A673 (cell line): ENCODE measurements around the gene ITGB8. TPM values are rescaled to one million over a fixed set of nuclear protein-coding genes. Genes with fewer than 3 reads are reported as not detected.

Experiments used
- BruUV-seq: library from RNA; stranded (reverse); fragments of 400-500 nt; replicated peaks from 2 replicates; lab custom pipeline; 2021; lab: Mats Ljungman, UMichigan
- CTCF ChIA-PET: fragments of 300-600 bp; sonication (Branson Sonifier 250); formaldehyde crosslinking; loops from one replicate; lab custom pipeline; 2022; ENCODE audit warnings: antibody characterized with exemption; lab: Charles Lee
- POLR2A ChIA-PET: fragments of 300-600 bp; sonication (Branson Sonifier 250); formaldehyde crosslinking; loops from one replicate; lab custom pipeline; 2022; ENCODE audit warnings: antibody characterized with exemption; ENCODE audit not compliant: low non-redundant PET; lab: Charles Lee
- DNase-seq: peaks from one replicate; pipeline ENCODE4 v3.0.0-alpha.2; 2015; ENCODE audit warnings: low spot score
- H3K27ac ChIP-seq: fragments of 200-600 bp; sonication (generic); 2 replicates; pipeline ENCODE4 v1.5.1; 2016; ENCODE audit warnings: mixed run types, low read depth, mild to moderate bottlenecking, mixed read lengths, antibody characterized with exemption, low read length; ENCODE audit not compliant: poor library complexity, severe bottlenecking
- H3K27me3 ChIP-seq: fragments of 200-600 bp; sonication (generic); replicated peaks from 2 replicates; pipeline ENCODE4 v1.6.1; 2017; ENCODE audit warnings: mixed run types, low read depth, mild to moderate bottlenecking, mixed read lengths, antibody characterized with exemption, low read length; ENCODE audit not compliant: insufficient read depth, poor library complexity
- H3K36me3 ChIP-seq: fragments of 200-600 bp; sonication (generic); 2 replicates; pipeline ENCODE4 v1.6.1; 2016; ENCODE audit warnings: mixed run types, mild to moderate bottlenecking, mixed read lengths, antibody characterized with exemption, low read length; ENCODE audit not compliant: insufficient read depth, poor library complexity, severe bottlenecking
- H3K4me1 ChIP-seq: fragments of 200-600 bp; sonication (generic); 2 replicates; pipeline ENCODE4 v1.6.1; 2017; ENCODE audit warnings: mixed run types, mild to moderate bottlenecking, mixed read lengths, antibody characterized with exemption, low read length; ENCODE audit not compliant: insufficient read depth, poor library complexity, severe bottlenecking
- H3K4me3 ChIP-seq: fragments of 200-600 bp; sonication (generic); 2 replicates; pipeline ENCODE4 v1.5.1; 2016; ENCODE audit warnings: low read depth, mixed run types, mild to moderate bottlenecking, mixed read lengths, low read length; ENCODE audit not compliant: poor library complexity, severe bottlenecking
- H3K9me3 ChIP-seq: fragments of 200-600 bp; sonication (generic); 2 replicates; pipeline ENCODE4 v1.6.1; 2016; ENCODE audit warnings: mixed run types, low read depth, mild to moderate bottlenecking, mixed read lengths, antibody characterized with exemption, low read length; ENCODE audit not compliant: poor library complexity, severe bottlenecking
- EZH2 ChIP-seq: fragments of 200-600 bp; sonication (generic); IDR thresholded peaks from 2 replicates; pipeline ENCODE4 v1.6.1; 2017; ENCODE audit warnings: borderline replicate concordance, low read depth, mild to moderate bottlenecking, mixed read lengths, antibody characterized with exemption, low read length; ENCODE audit not compliant: poor library complexity, severe bottlenecking
- intact Hi-C: fragments of 100-400 bp; cut with micrococcal nuclease; formaldehyde crosslinking; loops from one replicate; pipeline ENCODE4 v1.10.0; 2022; ENCODE audit not compliant: unreplicated experiment
- total RNA-seq: library from RNA; stranded (reverse); gene quantifications from 2 replicates; pipeline ENCODE4 v1.2.3, GENCODE V29; 2021
- TF ChIP-seq, protein P1 (sequence below): fragments of 300-800, 200-600 bp; sonication (generic); conservative IDR thresholded peaks from 2 replicates; pipeline ENCODE4 v1.5.1; 2017; ENCODE audit warnings: low read depth, mild to moderate bottlenecking, antibody characterized with exemption, low read length, moderate library complexity, mixed read lengths

ITGB8 gene
- total RNA-seq, 1 experiment from 2014 or later = 1.3 TPM

DNA sequence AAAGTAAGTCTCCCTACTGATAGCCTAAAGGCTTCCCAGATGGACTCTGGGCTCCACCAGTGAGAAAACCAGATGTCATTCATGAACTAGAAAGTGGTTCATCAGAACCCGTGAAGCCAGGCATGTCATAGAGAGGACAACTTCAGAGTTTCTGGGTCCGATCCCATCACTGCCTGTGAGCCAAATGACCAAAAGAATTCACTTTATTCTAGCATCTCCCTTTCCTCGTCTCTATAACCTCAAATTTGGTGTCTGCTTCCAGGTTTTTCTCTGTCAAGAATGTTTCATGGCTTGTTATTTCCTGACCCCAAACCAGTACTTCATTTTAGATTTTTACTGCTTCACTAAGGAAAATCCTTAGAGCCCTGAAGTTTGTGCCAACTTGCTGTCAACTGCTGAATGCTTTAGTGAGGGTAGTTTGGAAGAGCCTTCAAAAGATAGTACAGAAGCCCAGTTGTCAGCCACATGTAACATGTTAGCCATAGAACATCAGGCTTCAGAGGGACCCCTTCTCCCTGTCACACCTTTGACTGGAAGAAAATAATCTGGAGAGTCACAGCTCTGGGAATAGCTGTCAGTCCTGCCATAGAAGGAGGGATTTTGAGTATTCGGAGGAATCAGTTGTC lies 34.0 kb downstream of the ITGB8 start:
- ChIA-PET POLR2A (no interaction called here), CTCF (no interaction called here)
- H3K27ac ChIP-seq = no peak overlapping the region
- H3K27me3 ChIP-seq = no peaks in the 10 kb centered on the region
- H3K4me1 ChIP-seq = no peaks in the 10 kb centered on the region
- TF ChIP-seq, protein P1, sequence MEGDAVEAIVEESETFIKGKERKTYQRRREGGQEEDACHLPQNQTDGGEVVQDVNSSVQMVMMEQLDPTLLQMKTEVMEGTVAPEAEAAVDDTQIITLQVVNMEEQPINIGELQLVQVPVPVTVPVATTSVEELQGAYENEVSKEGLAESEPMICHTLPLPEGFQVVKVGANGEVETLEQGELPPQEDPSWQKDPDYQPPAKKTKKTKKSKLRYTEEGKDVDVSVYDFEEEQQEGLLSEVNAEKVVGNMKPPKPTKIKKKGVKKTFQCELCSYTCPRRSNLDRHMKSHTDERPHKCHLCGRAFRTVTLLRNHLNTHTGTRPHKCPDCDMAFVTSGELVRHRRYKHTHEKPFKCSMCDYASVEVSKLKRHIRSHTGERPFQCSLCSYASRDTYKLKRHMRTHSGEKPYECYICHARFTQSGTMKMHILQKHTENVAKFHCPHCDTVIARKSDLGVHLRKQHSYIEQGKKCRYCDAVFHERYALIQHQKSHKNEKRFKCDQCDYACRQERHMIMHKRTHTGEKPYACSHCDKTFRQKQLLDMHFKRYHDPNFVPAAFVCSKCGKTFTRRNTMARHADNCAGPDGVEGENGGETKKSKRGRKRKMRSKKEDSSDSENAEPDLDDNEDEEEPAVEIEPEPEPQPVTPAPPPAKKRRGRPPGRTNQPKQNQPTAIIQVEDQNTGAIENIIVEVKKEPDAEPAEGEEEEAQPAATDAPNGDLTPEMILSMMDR = no peak
- no peak for TF ChIP-seq EZH2
- BruUV-seq = no TSS peak
- intact Hi-C loops = no loop called here
- H3K9me3 ChIP-seq = no peaks in the 10 kb centered on the region
- no peaks in the 10 kb centered on the region for H3K36me3 ChIP-seq
- no peak for DNase-seq
- no peak overlapping the region for H3K4me3 ChIP-seq

DNA sequence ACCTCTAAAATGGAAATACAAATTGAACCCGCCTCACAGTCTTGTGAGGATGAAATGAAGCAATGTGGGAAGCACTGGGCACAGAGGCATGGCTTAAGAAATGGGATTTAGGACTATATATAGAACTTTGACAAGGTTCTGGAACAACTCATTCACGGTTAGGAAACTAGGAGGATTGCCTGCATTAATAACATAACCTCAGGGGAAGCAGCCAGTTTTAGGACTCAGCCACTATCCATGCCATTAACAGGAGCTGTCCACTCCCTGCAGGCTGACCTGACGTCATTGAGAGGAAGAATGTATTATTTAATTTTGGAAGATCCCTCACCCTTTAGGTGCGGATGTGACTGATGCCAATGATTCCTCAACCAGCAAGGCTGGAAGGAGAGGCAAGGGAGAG lies 34.8 kb downstream of the ITGB8 start:
- TF ChIP-seq, protein P1 = no peak
- TF ChIP-seq EZH2 = no peak
- BruUV-seq = no TSS peak
- intact Hi-C loops = no loop called here
- Histone ChIP-seq H3K27ac (no peak overlapping the region), H3K36me3 (no peaks in the 10 kb centered on the region), H3K4me1 (no peaks in the 10 kb centered on the region), H3K4me3 (no peak overlapping the region), H3K9me3 (no peaks in the 10 kb centered on the region), H3K27me3 (no peaks in the 10 kb centered on the region)
- ChIA-PET CTCF (no interaction called here), POLR2A (no interaction called here)
- DNase-seq = no peak

DNA sequence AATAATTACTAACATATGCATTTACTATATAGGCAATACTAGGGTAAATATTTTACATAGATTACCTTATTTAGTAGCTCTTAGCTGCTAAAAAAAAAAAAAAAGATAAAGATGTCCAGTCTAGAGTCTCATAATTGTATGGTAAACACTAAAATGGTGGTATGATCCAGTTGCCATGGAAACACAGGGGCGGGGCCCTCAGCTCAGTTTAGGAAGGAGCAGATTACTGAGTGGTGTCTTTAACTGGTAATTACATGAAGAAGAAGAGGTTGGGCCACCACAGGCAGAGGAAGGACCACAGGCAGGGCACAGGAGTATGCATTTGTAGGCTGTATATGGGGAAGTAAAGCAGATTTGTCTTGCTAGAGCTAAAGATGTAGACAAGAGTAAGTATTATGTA lies 43.7 kb downstream of the ITGB8 start:
- H3K4me1 ChIP-seq = no peaks in the 10 kb centered on the region
- no peaks in the 10 kb centered on the region for H3K27me3 ChIP-seq
- intact Hi-C loops = no loop called here
- no TSS peak for BruUV-seq
- no peaks in the 10 kb centered on the region for H3K36me3 ChIP-seq
- H3K9me3 ChIP-seq = no peaks in the 10 kb centered on the region
- DNase-seq = no peak
- TF ChIP-seq, protein P1 = no peak
- TF ChIP-seq EZH2 = no peak
- CTCF ChIA-PET = no interaction called here
- H3K4me3 ChIP-seq = no peak overlapping the region
- H3K27ac ChIP-seq = no peak overlapping the region
- POLR2A ChIA-PET = no interaction called here
